K562 (cell line): Measurements from ENCODE around the gene CLCF1. TPM values are rescaled to one million over a fixed set of nuclear protein-coding genes. Genes with fewer than 3 reads are reported as not detected.

Source experiments
- ERF ChIP-seq: fragments of 450-650 bp; formaldehyde crosslinking; IDR thresholded peaks from 2 replicates; pipeline ENCODE4 v1.4.0; 2020; ENCODE audit warnings: mild to moderate bottlenecking, mixed read lengths
- GABPA ChIP-seq: fragments of 200-800 bp; sonication (Bioruptor generic); conservative IDR thresholded peaks from 2 replicates; pipeline ENCODE4 v1.6.1; 2016; ENCODE audit warnings: low read depth, missing genetic modification characterization, missing compliant biosample characterization
- HNRNPUL1 ChIP-seq: fragments of 200-400 bp; formaldehyde crosslinking; IDR thresholded peaks from 2 replicates; pipeline ENCODE4 v1.6.1; 2017; ENCODE audit warnings: low read length
- MTF1 ChIP-seq: fragments of 250-450 bp; sonication (Bioruptor Pico); IDR thresholded peaks from 2 replicates; pipeline ENCODE4 v1.9.0; 2021; ENCODE audit warnings: moderate library complexity, mild to moderate bottlenecking, inconsistent platforms, borderline replicate concordance
- PTRF ChIP-seq: fragments of 450-650 bp; IDR thresholded peaks from 2 replicates; pipeline ENCODE4 v1.6.1; 2016; ENCODE audit warnings: mild to moderate bottlenecking, missing genetic modification characterization, missing compliant biosample characterization
- RBM22 ChIP-seq: fragments of 200-400 bp; formaldehyde crosslinking; IDR thresholded peaks from 2 replicates; pipeline ENCODE4 v1.6.1; 2018; ENCODE audit warnings: low read length, low read depth; ENCODE audit not compliant: poor library complexity, severe bottlenecking
- RUNX1 ChIP-seq: sonication (generic); IDR thresholded peaks from 2 replicates; pipeline ENCODE4 v1.6.1; 2016; ENCODE audit warnings: antibody characterized with exemption, low read depth
- TCF7L2 ChIP-seq: fragments of 150-350 bp; IDR thresholded peaks from 2 replicates; pipeline ENCODE4 v1.6.1; 2016; ENCODE audit warnings: low read depth, mild to moderate bottlenecking, low read length, moderate library complexity
- ZNF24 ChIP-seq: fragments of 450-650 bp; IDR thresholded peaks from 2 replicates; pipeline ENCODE4 v1.6.1; 2016
- ZNF263 ChIP-seq: sonication (generic); formaldehyde crosslinking; IDR thresholded peaks from 2 replicates; pipeline ENCODE4 v1.8.0; 2022; ENCODE audit warnings: mild to moderate bottlenecking, missing genetic modification reagents, borderline replicate concordance
- polyA plus RNA-seq, 8 experiments: library from polyadenylated mRNA; depleted of rRNA in 4 of 8; stranded (reverse) in 5 of 8; unstranded in 3 of 8; fragments of >200 nt; fragmentation: Nextera tagmentation in 2 of 8; fragmentation: Illumina TruSeq in 1 of 8; extraction: Ambion mirVana in 2 of 8; extraction: Trizol in 1 of 8; gene quantifications; 2 replicates each; pipeline versions ENCODE4 v1.2.1 to v1.2.3, GENCODE V29; 2011 to 2014; ENCODE audit warnings: inconsistent platforms in 1 of 8, missing spikeins in 1 of 8
- total RNA-seq, 7 experiments: library from RNA; depleted of rRNA in 6 of 7; stranded (reverse); fragments of >200 nt in 6 of 7; fragmentation: Illumina TruSeq in 2 of 7; extraction: Trizol in 2 of 7; gene quantifications; 2 replicates each; pipeline versions ENCODE4 v1.2.1 to v1.2.3, GENCODE V29; 2011 to 2021; ENCODE audit warnings: low replicate concordance in 1 of 7
- TF ChIP-seq, protein P1 (sequence below): fragments of 250-450 bp; sonication (Bioruptor Pico); IDR thresholded peaks from 2 replicates; pipeline ENCODE4 v1.4.0; 2020
- TF ChIP-seq, protein P2 (sequence below), 2 experiments: fragments of 450-650 bp; IDR thresholded peaks; 2 replicates each; pipeline ENCODE4 v1.6.1; 2018; ENCODE audit warnings: mild to moderate bottlenecking in 2 of 2, low read depth in 1 of 2; ENCODE audit not compliant: partially characterized antibody in 2 of 2

Gene CLCF1
- total and polyA plus RNA-seq, 9 of the 15 experiments (the other 6 are each of a cell fraction or from before 2014, with no cell fraction given): 0.49 to 5.8 (median 3.0) TPM

DNA sequence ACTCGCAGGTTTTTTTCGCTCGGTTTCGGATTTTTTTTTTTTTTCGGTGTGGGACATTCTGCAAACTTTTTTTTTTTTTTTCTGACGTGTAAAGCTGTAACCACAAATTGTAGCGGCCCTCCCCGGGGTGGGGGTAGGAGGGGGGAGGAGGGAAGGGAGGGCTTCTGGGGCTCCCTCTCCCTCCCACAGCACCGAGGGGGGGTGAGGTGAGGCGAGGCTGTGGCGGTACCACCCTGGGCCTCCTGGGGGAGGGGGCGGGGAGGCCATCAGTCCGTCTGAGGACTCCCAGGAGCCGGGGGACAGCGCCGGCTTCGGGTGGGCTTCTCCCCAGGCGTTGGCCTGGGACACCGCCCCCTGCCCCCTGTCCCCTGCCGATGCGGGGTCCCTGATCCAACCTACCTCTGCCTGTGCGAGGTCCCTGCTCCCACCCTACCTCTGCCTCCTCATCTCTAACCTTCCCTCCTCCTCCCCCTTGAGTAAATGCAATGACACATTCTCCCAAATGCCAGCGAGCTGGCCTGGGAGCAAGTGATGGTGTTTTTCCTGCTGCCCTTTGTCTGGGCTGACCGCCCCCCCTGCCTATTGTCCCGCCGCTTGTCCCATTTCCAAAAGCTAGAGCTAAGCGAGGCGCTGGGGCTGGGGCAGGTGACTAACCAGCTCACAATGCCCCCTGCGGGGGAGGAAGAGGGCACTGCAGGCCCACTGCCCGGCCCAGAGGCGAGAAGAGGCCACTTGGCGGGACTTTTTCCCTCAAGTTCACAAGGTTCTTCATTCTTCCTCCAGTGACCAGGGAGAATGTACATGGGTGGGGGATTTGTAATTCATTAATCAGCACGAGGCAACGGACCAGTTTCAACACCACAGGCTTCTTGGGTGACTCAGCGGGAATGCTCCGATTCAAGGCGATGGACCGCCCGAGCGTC lies 511 bp upstream of the CLCF1 start (continued):
- TF ChIP-seq GABPA (tag): no peak
- TF ChIP-seq, protein P1, sequence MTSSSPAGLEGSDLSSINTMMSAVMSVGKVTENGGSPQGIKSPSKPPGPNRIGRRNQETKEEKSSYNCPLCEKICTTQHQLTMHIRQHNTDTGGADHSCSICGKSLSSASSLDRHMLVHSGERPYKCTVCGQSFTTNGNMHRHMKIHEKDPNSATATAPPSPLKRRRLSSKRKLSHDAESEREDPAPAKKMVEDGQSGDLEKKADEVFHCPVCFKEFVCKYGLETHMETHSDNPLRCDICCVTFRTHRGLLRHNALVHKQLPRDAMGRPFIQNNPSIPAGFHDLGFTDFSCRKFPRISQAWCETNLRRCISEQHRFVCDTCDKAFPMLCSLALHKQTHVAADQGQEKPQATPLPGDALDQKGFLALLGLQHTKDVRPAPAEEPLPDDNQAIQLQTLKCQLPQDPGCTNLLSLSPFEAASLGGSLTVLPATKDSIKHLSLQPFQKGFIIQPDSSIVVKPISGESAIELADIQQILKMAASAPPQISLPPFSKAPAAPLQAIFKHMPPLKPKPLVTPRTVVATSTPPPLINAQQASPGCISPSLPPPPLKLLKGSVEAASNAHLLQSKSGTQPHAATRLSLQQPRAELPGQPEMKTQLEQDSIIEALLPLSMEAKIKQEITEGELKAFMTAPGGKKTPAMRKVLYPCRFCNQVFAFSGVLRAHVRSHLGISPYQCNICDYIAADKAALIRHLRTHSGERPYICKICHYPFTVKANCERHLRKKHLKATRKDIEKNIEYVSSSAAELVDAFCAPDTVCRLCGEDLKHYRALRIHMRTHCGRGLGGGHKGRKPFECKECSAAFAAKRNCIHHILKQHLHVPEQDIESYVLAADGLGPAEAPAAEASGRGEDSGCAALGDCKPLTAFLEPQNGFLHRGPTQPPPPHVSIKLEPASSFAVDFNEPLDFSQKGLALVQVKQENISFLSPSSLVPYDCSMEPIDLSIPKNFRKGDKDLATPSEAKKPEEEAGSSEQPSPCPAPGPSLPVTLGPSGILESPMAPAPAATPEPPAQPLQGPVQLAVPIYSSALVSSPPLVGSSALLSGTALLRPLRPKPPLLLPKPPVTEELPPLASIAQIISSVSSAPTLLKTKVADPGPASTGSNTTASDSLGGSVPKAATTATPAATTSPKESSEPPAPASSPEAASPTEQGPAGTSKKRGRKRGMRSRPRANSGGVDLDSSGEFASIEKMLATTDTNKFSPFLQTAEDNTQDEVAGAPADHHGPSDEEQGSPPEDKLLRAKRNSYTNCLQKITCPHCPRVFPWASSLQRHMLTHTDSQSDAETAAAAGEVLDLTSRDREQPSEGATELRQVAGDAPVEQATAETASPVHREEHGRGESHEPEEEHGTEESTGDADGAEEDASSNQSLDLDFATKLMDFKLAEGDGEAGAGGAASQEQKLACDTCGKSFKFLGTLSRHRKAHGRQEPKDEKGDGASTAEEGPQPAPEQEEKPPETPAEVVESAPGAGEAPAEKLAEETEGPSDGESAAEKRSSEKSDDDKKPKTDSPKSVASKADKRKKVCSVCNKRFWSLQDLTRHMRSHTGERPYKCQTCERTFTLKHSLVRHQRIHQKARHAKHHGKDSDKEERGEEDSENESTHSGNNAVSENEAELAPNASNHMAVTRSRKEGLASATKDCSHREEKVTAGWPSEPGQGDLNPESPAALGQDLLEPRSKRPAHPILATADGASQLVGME (CRISPR knock-in tag): no peak
- no peak for TF ChIP-seq HNRNPUL1
- TF ChIP-seq ZNF24: no peak
- TF ChIP-seq RUNX1: no peak
- no peak for TF ChIP-seq MTF1 (CRISPR knock-in tag)
- TF ChIP-seq, protein P2, sequence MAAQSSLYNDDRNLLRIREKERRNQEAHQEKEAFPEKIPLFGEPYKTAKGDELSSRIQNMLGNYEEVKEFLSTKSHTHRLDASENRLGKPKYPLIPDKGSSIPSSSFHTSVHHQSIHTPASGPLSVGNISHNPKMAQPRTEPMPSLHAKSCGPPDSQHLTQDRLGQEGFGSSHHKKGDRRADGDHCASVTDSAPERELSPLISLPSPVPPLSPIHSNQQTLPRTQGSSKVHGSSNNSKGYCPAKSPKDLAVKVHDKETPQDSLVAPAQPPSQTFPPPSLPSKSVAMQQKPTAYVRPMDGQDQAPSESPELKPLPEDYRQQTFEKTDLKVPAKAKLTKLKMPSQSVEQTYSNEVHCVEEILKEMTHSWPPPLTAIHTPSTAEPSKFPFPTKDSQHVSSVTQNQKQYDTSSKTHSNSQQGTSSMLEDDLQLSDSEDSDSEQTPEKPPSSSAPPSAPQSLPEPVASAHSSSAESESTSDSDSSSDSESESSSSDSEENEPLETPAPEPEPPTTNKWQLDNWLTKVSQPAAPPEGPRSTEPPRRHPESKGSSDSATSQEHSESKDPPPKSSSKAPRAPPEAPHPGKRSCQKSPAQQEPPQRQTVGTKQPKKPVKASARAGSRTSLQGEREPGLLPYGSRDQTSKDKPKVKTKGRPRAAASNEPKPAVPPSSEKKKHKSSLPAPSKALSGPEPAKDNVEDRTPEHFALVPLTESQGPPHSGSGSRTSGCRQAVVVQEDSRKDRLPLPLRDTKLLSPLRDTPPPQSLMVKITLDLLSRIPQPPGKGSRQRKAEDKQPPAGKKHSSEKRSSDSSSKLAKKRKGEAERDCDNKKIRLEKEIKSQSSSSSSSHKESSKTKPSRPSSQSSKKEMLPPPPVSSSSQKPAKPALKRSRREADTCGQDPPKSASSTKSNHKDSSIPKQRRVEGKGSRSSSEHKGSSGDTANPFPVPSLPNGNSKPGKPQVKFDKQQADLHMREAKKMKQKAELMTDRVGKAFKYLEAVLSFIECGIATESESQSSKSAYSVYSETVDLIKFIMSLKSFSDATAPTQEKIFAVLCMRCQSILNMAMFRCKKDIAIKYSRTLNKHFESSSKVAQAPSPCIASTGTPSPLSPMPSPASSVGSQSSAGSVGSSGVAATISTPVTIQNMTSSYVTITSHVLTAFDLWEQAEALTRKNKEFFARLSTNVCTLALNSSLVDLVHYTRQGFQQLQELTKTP (IDR thresholded peaks at IDR 0.05; ENCODE audit: low read depth in 1 of 2, partially characterized antibody in 2 of 2): no peak
- TF ChIP-seq TCF7L2: no peak
- peak; percentile 85 for TF ChIP-seq ZNF263 (CRISPR knock-in tag)
- no peak for TF ChIP-seq RBM22
- TF ChIP-seq ERF (CRISPR knock-in tag): 0 out of 2 replicates have a peak, but pooled peaks have one; percentile 25
- TF ChIP-seq PTRF (tag): no peak
